ENCODE results near the gene GSS.

GSS gene

DNA sequence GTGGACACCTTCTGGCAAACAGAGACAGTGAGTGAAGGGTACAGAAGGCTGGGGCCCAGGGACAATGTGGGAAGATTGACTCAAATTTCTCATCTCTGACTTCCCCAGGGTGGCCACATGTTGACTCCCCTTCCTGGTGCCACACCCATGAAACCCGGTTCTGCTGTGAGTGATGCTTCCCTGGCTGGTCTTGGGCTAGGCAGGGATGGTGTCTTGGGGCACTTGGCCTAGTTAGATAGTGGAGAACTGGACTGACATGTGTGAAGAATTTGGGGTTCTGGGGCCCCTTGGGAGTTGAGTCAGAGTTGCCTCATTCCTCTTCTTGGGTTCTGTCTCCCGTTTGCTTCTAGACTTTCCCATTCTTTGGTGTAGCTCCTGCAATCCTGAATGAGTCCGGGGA, 34.2 kb downstream of the GSS start:
- Histone ChIP-seq H3K79me2 (ENCODE audit: insufficient read depth, low read length) (no peaks in the 10 kb centered on the region), H3K4me1 (ENCODE audit: insufficient read depth, low read length, severe bottlenecking) (no peaks in the 10 kb centered on the region), H3K9me2 (ENCODE audit: low read depth, low read length) (no peaks in the 10 kb centered on the region), H3K4me3 (ENCODE audit: low read depth, low read length, poor library complexity, severe bottlenecking) (no peak overlapping the region), H3K36me3 (ENCODE audit: insufficient read depth, low read length) (no peaks in the 10 kb centered on the region; the same call in 1 of the 2 replicates), H3K9ac (ENCODE audit: low read length) (no peak overlapping the region), H3K9me3 (ENCODE audit: low read length) (no peaks in the 10 kb centered on the region), H2AFZ (ENCODE audit: low read length) (no peak overlapping the region), H4K20me1 (ENCODE audit: insufficient read depth, low read length) (no peaks in the 10 kb centered on the region), H3F3A (ENCODE audit: insufficient read depth, low read length) (no peaks in the 10 kb centered on the region), H3K27ac (ENCODE audit: low read depth, low read length, poor library complexity, severe bottlenecking) (no peak overlapping the region), H3K4me2 (ENCODE audit: low read length) (no peak overlapping the region), H3K27me3 (ENCODE audit: insufficient read depth, low read length) (no peaks in the 10 kb centered on the region; the same call in 1 of the 2 replicates)
- TF ChIP-seq, protein P1, sequence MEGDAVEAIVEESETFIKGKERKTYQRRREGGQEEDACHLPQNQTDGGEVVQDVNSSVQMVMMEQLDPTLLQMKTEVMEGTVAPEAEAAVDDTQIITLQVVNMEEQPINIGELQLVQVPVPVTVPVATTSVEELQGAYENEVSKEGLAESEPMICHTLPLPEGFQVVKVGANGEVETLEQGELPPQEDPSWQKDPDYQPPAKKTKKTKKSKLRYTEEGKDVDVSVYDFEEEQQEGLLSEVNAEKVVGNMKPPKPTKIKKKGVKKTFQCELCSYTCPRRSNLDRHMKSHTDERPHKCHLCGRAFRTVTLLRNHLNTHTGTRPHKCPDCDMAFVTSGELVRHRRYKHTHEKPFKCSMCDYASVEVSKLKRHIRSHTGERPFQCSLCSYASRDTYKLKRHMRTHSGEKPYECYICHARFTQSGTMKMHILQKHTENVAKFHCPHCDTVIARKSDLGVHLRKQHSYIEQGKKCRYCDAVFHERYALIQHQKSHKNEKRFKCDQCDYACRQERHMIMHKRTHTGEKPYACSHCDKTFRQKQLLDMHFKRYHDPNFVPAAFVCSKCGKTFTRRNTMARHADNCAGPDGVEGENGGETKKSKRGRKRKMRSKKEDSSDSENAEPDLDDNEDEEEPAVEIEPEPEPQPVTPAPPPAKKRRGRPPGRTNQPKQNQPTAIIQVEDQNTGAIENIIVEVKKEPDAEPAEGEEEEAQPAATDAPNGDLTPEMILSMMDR (IDR thresholded peaks at IDR 0.05; ENCODE audit: low read length), result no peak
- TF ChIP-seq EZH2 (IDR thresholded peaks at IDR 0.05; ENCODE audit: borderline replicate concordance, low read length), result no peak

DNA sequence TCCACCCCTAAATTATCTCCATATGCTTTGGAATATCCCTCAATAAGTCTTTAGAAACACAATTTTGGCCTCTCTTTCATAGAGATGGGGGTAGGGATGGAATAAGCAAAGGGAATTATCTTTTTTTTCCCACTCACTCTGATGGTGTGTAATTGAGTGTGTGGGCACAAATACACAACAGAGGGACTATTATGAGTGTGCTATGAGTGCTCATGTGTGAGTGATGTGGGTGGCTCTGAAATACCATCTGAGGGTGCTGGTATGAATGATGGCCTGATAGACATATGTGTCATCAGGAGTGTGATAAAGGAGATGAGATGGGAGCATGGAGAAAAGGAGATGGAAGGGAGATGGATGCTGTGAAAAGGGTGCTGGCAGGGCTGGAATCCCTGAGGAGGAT, 35.6 kb downstream of the GSS start:
- no peak overlapping the region for H3K9ac ChIP-seq (ENCODE audit: low read length)
- H3K27ac ChIP-seq (ENCODE audit: low read depth, low read length, poor library complexity, severe bottlenecking), result no peak overlapping the region
- no peaks in the 10 kb centered on the region for H3K9me3 ChIP-seq (ENCODE audit: low read length)
- TF ChIP-seq, protein P1 (IDR thresholded peaks at IDR 0.05; ENCODE audit: low read length), result no peak
- no peak for TF ChIP-seq EZH2 (IDR thresholded peaks at IDR 0.05; ENCODE audit: borderline replicate concordance, low read length)
- H3F3A ChIP-seq (ENCODE audit: insufficient read depth, low read length), result no peaks in the 10 kb centered on the region
- no peak overlapping the region for H2AFZ ChIP-seq (ENCODE audit: low read length)
- no peak overlapping the region for H3K4me2 ChIP-seq (ENCODE audit: low read length)
- no peaks in the 10 kb centered on the region for H3K79me2 ChIP-seq (ENCODE audit: insufficient read depth, low read length)
- no peak overlapping the region for H3K4me3 ChIP-seq (ENCODE audit: low read depth, low read length, poor library complexity, severe bottlenecking)
- no peaks in the 10 kb centered on the region; the same call in 1 of the 2 replicates for H3K36me3 ChIP-seq (ENCODE audit: insufficient read depth, low read length)
- H3K27me3 ChIP-seq (ENCODE audit: insufficient read depth, low read length), result no peaks in the 10 kb centered on the region; the same call in 1 of the 2 replicates
- no peaks in the 10 kb centered on the region for H3K9me2 ChIP-seq (ENCODE audit: low read depth, low read length)
- H4K20me1 ChIP-seq (ENCODE audit: insufficient read depth, low read length), result no peaks in the 10 kb centered on the region
- no peaks in the 10 kb centered on the region for H3K4me1 ChIP-seq (ENCODE audit: insufficient read depth, low read length, severe bottlenecking)

DNA sequence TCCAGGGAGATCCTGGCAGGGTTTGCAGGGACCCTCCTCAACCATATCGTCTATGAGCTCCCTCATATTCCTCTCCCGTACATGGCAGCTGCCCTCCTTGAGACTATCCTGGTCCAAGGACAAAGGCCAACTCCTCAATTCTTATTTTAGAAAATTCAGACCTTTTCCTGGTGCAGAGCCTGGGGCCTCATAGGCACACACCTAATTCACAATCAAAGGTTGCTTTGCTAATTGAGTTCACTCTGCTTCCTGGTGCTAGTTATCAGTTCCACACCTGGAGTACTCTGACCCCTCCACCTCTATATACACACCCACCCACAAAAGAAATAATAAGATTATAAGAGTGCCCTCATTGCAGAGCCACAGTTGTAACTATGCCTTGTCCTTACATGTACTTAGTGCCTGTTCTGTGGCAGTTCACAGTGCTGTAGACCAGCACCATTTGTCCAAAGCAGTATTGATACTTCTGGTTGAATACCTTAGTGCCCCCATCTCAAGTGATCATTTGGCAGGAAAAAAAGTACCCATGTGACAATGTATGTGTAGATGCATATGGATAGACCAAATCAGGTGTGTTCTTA, 38.7 kb downstream of the GSS start:
- Histone ChIP-seq H3K27me3 (ENCODE audit: insufficient read depth, low read length) (no peaks in the 10 kb centered on the region; the same call in 1 of the 2 replicates), H3K4me1 (ENCODE audit: insufficient read depth, low read length, severe bottlenecking) (no peaks in the 10 kb centered on the region), H2AFZ (ENCODE audit: low read length) (no peak overlapping the region), H3K27ac (ENCODE audit: low read depth, low read length, poor library complexity, severe bottlenecking) (no peak overlapping the region), H3K4me2 (ENCODE audit: low read length) (no peak overlapping the region), H3F3A (ENCODE audit: insufficient read depth, low read length) (no peaks in the 10 kb centered on the region), H3K9me3 (ENCODE audit: low read length) (no peaks in the 10 kb centered on the region), H4K20me1 (ENCODE audit: insufficient read depth, low read length) (no peaks in the 10 kb centered on the region), H3K79me2 (ENCODE audit: insufficient read depth, low read length) (no peaks in the 10 kb centered on the region), H3K9ac (ENCODE audit: low read length) (no peak overlapping the region), H3K4me3 (ENCODE audit: low read depth, low read length, poor library complexity, severe bottlenecking) (no peak overlapping the region), H3K9me2 (ENCODE audit: low read depth, low read length) (no peaks in the 10 kb centered on the region), H3K36me3 (ENCODE audit: insufficient read depth, low read length) (no peaks in the 10 kb centered on the region)
- no peak for TF ChIP-seq EZH2 (IDR thresholded peaks at IDR 0.05; ENCODE audit: borderline replicate concordance, low read length)
- TF ChIP-seq, protein P1 (IDR thresholded peaks at IDR 0.05; ENCODE audit: low read length), result no peak

Measured in OCI-LY1 (cell line).